GM21737 (cell line): ENCODE results near the gene CNKSR3.

Source experiments
- ATAC-seq: cut with Tn5 transposase; IDR thresholded peaks from one replicate; pipeline ENCODE4 v1.9.1; 2021; ENCODE audit warnings: mild to moderate bottlenecking, moderate library complexity; ENCODE audit not compliant: unreplicated experiment

Gene CNKSR3

GRCh38 chr6:154481521-154482013 lies 28.9 kb downstream of the CNKSR3 start:
- no peak for ATAC-seq

DNA sequence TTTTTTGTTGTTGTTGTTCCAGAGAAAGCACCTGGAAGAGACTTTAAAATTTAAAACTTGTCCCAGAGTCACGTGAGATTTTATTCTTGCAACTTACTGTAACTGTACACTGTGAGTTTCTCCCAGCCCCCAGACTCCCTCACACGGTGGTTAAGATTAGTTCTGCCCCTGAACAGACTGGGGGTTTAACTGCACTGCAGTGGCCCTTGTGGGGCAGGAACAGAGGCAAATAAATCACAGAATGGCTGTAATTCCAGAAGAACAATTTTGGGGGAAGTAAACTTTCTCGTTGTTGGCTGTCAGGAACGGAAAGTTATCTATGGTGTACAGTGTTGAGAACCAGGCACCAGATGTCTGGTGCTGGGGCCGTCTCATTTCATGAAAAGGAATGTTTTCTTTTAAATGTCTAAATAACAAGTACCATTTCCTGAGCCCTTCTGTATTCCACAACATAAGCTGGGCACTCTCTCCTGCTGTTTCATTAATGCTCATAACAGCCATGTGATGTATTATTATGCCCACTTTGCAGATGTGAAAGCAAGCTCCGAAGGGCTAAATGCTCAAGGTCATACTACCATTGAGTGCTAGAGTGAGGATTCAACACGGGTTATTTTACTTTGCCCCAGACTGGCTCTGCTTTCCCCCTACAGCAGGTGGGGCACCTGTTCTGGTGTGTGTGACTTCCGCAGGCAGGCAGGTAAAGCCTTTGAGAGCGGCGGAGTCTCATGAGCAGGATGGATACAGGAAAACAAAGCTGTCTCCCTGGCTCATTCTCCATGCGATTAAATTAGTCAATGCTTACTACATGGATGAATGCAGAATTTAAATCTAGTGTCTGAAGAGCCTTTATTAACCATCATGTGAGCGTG lies 30.5 kb downstream of the CNKSR3 start:
- ATAC-seq: no peak

DNA sequence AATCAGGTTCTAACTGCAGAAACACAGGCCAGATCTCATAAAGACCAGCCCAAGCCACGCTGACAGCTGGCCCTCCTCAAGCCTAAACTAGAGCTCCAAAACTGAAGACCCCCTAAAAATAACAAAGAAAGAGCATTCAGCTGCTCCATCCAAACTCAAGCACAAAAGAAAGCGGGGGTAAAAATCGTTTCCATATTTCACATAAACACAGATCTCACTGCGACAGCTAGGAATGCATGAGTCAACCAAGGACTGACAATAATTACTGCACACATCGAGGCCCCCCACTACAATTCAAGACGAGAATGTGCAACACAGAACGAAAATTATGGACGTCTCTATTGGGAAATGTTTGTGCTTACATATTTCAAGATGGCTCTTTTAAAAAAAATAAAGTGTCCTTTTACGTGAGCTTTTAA lies 31.1 kb downstream of the CNKSR3 start:
- ATAC-seq: no peak

- ATAC-seq: no peak
These were observed 31.8 kb downstream of the CNKSR3 start for GRCh38 chr6:154478701-154479060.

- no peak for ATAC-seq
These were observed 32.3 kb downstream of the CNKSR3 start for GRCh38 chr6:154478021-154478700.

DNA sequence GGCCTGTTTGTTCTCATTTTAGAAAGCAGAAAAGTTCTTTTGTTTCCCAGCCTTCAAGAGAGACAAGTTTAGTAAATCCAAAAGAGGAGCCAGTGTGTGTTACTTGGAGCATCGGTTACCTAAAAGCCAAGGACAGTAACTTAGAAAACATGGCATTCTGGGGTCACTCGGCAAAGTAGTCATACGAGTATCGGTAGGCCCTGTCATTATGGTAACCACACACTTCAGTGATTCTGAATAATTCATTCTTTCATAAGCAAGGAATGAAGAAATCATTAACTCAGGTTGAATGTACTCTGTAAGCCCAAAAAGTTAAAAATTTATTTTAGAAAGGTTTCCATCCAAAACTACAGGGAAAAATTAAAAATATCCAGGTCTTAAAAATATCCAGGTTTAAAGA lies 34.0 kb downstream of the CNKSR3 start:
- ATAC-seq: no peak

DNA sequence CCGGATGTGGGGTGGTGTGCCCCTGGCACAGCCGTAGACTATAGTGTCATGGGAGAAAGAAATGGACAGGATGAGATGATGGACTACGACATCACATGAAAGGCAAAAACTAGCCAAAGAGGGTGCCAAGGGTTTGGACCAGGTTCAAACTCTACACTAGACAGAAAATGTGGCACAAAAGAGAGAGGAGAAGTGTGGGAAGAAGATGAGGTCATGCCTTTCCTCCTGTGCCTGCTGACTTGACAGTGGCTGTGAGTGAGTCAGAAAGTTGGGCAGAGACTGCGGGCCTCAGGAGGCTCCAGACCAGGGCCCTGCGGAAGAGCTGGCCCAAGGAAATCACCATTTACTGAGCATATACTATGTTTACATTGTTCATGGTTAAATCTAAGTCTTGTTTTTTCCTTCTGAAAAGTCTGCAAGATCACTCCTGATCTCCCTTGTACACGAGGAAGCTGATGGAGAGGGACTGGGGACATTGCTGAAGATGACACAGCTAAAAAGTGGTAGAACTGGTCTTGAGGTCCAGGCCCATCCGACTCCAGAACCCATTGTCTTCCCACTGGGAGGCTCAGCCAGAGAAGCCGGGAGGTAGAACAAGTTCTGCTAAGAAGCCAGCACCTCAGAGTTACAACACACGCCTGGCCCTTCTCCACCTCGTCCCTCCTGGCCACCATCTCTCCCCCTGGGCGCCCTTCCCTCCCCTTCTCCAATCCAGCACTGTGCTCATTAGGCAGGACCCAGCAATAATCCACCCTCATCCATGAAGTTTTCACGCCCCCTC lies 35.6 kb downstream of the CNKSR3 start:
- no peak for ATAC-seq

GRCh38 chr6:154473324-154473723 lies 37.2 kb downstream of the CNKSR3 start:
- no peak for ATAC-seq

DNA sequence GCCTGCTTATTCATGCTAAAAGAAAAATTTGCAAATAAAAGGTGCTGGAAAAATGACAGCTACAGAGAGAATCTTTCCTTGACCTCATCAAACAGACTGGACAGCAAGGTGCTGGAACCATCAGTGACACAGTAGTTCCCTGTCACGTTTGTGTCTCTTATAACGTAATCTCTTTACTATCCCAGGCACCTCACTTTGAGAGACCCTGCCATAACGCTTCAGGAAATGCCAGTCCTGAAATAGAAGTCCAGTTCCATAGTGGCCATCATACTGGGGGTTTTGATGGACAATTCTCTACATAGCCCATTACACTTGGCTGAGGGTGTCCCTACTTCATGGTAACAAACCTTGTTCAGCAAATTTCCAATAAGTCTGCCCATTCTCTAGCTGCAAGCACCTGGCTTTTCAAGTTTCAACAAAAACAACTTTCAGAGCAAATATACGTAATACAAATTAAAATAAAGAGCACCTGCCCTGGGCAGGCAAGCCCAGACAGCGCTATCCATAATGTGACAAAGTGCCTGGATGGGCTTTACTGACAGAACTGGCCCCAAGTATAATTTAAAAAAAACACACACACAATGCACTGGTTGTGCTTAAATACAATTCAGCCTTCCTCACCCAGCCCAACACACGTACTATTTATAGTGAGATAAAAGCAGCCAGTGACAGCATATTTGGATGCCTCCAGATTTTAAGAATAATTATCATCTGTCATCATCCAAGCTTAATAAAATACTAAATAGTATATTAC lies 38.7 kb downstream of the CNKSR3 start:
- ATAC-seq: no peak

- ATAC-seq: no peak
These were observed 41.1 kb downstream of the CNKSR3 start for GRCh38 chr6:154469306-154469935.

- no peak for ATAC-seq
These were observed 41.7 kb downstream of the CNKSR3 start for GRCh38 chr6:154468760-154469159.

- ATAC-seq: no peak
These were observed 43.4 kb downstream of the CNKSR3 start for GRCh38 chr6:154466971-154467679.

DNA sequence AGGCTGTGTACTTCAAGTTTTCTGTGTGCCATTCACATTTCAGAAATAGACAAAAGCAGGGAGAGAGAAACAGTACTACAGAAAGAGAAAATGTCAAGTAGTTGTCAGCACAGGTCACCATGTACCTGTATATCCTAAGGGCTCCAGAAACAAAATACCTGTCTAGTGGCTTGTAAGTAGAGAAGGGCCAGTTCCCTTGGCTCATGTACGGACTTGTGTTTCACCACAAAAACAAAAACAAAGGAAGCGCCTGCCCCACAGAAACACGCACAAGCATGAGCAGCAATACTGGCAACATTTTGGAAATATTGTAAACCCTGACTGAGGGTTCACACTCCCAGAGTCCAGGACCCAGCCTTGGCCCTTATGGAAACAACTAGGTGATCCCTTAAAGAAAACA lies 44.3 kb downstream of the CNKSR3 start:
- ATAC-seq: no peak

DNA sequence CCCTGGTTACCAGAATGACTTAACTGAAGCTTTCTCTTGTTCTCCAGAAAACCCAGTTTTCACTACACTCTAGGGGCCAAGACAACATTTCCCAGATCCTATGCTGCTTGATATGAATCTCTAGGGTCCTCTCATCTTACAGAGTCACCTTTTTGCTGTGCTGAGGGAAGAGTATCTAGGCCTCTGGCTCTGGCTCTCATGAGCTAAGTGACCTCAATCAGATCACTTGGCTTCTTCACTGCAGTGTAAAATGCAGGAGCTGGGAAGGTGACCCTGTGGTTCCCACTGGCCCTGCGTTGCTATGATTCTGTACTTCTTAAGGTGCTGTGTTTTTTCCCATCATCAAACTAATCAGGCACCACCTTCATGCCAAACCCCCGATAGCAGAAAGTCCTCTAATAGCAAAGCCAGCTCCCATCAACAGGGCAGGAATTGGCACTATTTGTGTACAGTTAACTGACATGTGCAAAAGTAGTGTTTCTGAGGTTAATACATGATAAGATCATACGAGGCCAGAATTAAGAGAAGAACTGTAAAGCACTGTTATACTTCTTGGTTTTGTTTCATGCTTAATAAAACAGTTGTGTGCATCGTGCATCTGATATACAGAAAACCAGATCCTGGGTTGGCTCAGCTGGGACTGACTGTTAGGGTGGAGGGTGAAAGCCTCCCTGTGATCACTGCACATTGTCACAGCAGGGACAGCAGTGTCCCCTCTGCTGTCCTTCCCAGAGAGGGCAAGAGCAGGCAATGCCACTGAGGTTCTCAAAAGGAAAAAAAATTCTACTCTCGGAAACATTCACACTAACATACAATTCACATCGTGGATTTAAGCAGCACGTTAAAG lies 46.7 kb downstream of the CNKSR3 start:
- no peak for ATAC-seq

GRCh38 chr6:154462425-154462824 lies 48.1 kb downstream of the CNKSR3 start:
- no peak for ATAC-seq

GRCh38 chr6:154461348-154461747 lies 49.1 kb downstream of the CNKSR3 start:
- no peak for ATAC-seq

DNA sequence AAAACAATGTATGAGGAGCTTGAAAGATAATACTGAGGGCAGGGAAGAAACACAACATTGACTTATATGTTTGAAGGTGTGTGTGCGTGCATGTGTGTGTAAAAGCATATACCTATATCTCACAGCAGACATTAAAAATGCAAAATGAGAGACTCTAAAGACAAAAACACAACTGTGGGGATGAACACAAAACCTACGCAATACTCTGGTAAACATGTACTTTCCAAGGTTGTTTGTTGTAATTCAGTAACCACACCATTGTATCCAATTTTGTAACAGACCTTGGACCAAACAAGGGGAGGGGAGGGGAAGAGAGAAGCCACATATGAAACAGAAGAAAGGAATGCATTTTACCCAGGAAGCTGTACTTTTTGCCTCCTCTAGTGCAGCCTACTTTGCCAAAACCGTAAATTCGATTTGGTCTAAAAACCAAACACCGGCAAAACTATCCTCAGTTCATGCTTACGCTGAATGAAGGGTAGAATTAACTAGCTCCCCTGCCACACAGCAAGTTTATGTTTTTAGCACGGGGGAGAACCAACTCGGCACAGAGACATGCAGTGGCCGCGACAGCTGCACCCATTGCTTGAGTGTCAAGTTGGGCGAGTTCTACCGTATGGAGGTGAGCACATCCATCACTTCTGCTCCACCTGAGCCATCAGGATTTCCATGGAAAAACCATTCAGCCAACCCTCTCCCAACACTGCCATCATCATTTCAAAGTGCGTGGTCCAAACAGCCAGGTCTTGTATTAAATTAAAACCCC lies 50.0 kb downstream of the CNKSR3 start:
- ATAC-seq: no peak

- ATAC-seq: no peak
These were observed 51.0 kb downstream of the CNKSR3 start for GRCh38 chr6:154459513-154459912.
